ENCODE data around the gene FUT7.

GRCh38 chr9:136992819-136993369, 39.0 kb downstream of the FUT7 start:
- TF ChIP-seq, protein P1, sequence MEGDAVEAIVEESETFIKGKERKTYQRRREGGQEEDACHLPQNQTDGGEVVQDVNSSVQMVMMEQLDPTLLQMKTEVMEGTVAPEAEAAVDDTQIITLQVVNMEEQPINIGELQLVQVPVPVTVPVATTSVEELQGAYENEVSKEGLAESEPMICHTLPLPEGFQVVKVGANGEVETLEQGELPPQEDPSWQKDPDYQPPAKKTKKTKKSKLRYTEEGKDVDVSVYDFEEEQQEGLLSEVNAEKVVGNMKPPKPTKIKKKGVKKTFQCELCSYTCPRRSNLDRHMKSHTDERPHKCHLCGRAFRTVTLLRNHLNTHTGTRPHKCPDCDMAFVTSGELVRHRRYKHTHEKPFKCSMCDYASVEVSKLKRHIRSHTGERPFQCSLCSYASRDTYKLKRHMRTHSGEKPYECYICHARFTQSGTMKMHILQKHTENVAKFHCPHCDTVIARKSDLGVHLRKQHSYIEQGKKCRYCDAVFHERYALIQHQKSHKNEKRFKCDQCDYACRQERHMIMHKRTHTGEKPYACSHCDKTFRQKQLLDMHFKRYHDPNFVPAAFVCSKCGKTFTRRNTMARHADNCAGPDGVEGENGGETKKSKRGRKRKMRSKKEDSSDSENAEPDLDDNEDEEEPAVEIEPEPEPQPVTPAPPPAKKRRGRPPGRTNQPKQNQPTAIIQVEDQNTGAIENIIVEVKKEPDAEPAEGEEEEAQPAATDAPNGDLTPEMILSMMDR (IDR thresholded peaks at IDR 0.05): no peak
- no peak for TF ChIP-seq POLR2A (IDR thresholded peaks at IDR 0.05)

All from thyroid gland (tissue), 4 donors.